Right cardiac atrium (tissue), 5 donors: ENCODE data around the gene PGAP6. TPM values are rescaled to one million over a fixed set of nuclear protein-coding genes. Genes with fewer than 3 reads are reported as not detected.
"Not testable (repeated sequence)": the region's sequence is repeated elsewhere in the genome, so short reads cannot be mapped to it uniquely, and the experiment has no call there.

Experiments
- ATAC-seq, 2 donors: fragments of 200-7000 bp; cut with Tn5 transposase; one replicate each; pipeline versions ENCODE4 v1.8.0 to v1.9.1; 2020; ENCODE audit warnings: moderate library complexity in 2 of 2, mild to moderate bottlenecking in 1 of 2
- DNase-seq, 3 donors: peaks; one replicate each; pipeline ENCODE4 v3.0.0-alpha.2; 2020
- H3K27ac ChIP-seq: one replicate; pipeline ENCODE4 v1.5.1; 2013; ENCODE audit warnings: mild to moderate bottlenecking, low read length, control low read depth, moderate library complexity
- H3K27me3 ChIP-seq: one replicate; pipeline ENCODE4 v1.6.1; 2013; ENCODE audit not compliant: control insufficient read depth, insufficient read depth
- H3K4me1 ChIP-seq: one replicate; pipeline ENCODE4 v1.6.1; 2013; ENCODE audit warnings: low read length; ENCODE audit not compliant: control insufficient read depth, insufficient read depth
- H3K4me3 ChIP-seq: one replicate; pipeline ENCODE4 v1.5.1; 2013; ENCODE audit warnings: low read length, control low read depth
- H3K9me3 ChIP-seq: one replicate; pipeline ENCODE4 v1.6.1; 2013; ENCODE audit warnings: low read length; ENCODE audit not compliant: control insufficient read depth
- WGBS: extraction: QIAGEN DNeasy Blood & Tissue Kit; methylation state at CpG from one replicate; pipeline ENCODE4 v1.1.7; 2013; 5-methylcytosine and 5-hydroxymethylcytosine counted together
- intact Hi-C, 4 donors: fragments of 100-400 bp; cut with DNase I; formaldehyde crosslinking; loops; one replicate each; pipeline versions ENCODE4 v1.11.0 to v1.14.0; 2022 to 2023
- polyA plus RNA-seq: library from polyadenylated mRNA; stranded (reverse); fragments of 200-250 nt; gene quantifications from one replicate; pipeline ENCODE4 v1.2.3, GENCODE V29; 2013
- total RNA-seq, 4 donors: library from RNA; stranded (reverse); fragmentation: NEBNext Ultra II Directional; extraction: Animal tissue kit (Norgen Biotek cat#: 25700); gene quantifications; one replicate each; pipeline ENCODE4 v1.2.1, GENCODE V29; 2021
- donor health status: healthy with polysubstance abuse.
- donor health status: DM: no; HTN: yes; CAD: no.
- donor health status: DM: no; HTN: no; CAD: no.
- donor health status: DM: no; HTN: yes; CAD: no; lungs with severe emphysema.
- donor health status: DM: yes; HTN: yes; CAD: no.

Gene PGAP6
- total and polyA plus RNA-seq, 5 donors: 28.0 to 39.5 (median 34.0) TPM

DNA sequence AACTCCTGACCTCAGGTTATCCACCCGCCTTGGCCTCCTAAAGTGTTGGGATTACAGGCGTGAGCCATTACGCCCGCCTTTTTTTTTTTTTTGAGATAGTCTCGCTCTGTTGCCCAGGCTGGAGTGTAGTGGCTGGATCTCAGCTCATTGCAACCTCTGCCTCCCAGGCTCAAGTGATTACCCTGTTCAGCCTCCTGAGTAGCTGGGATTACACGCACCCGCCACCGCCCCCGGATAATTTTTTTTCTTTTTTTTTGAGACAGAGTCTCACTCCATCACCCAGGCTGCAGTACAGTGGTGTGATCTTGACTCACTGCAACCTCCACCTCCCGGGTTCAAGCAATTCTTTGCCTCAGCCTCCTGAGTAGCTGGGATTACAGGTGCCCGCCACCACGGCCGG, 40.4 kb upstream of the PGAP6 start:
- H3K27me3 ChIP-seq, DNase-seq, H3K27ac ChIP-seq, ATAC-seq, intact Hi-C loops, H3K9me3 ChIP-seq, H3K4me1 ChIP-seq, H3K4me3 ChIP-seq: not testable (repeated sequence)
- WGBS: 94% methylated on average over 13 of the region's 13 CpGs

DNA sequence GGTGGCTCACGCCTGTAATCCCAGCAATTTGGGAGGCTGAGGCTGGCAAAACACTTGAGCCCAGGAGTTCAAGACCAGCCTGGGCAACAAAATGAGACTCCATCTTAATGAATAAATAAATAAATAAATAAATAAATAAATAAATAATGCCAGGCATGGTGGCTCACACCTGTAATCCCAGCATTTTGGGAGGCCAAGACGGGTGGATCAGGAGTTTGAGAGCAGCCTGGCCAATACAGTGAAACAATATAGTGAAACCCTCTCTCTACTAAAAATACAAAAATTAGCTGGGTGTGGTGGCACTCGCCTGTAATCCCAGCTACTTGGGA, 33.4 kb upstream of the PGAP6 start:
- 97% methylated on average over 3 of the region's 3 CpGs for WGBS
- H3K27ac ChIP-seq, H3K9me3 ChIP-seq, H3K27me3 ChIP-seq, H3K4me3 ChIP-seq, intact Hi-C loops, ATAC-seq, H3K4me1 ChIP-seq: not testable (repeated sequence)
- DNase-seq: peak in 1 of 3 donors; percentile 1

DNA sequence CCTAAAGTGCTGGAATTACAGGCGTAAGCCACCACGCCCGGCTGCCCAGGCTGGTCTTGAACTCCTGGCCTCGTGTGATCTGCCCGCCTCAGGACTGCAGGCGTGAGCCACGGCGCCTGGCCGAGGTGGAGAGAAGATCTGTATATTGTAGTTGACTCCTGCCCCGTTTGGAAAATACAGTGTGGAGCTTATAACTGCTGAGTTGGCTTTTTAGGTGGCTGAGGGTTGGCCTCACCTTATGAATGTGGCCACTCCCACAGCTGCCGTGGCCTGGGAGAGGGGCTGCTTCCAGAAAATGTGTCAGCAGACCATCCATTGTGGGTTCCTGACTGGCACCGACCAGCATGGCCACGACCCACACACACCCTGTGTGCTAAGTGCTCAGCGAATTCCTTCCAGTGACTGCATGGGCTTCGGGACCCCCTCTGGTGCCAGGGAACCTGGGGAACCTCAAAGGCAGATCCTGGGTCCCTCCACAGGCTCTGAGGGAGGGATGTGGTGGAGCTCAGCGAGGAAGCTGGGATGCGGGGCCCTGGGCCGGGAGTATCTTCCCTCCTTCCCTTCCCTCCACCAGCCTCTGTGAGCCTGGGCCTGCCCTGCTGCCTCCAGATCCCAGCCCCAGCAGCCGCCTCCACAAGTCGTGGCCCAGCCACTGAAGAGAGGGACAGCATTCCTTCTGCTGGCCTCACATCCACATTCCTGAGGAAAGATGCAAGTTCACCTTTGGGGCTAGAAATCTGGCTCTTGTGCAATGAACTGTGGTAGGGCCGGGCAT, 32.8 kb upstream of the PGAP6 start:
- Histone ChIP-seq H3K27me3 (no peaks in the 10 kb centered on the region), H3K4me1 (no peaks in the 10 kb centered on the region), H3K9me3 (no peaks in the 10 kb centered on the region), H3K4me3 (no peak overlapping the region), H3K27ac (no peak overlapping the region)
- DNase-seq (peak in 1 of 3 donors; percentile 35), ATAC-seq (no peak)
- intact Hi-C loops: no loop called here
- 87% methylated on average over 21 of the region's 21 CpGs for WGBS

DNA sequence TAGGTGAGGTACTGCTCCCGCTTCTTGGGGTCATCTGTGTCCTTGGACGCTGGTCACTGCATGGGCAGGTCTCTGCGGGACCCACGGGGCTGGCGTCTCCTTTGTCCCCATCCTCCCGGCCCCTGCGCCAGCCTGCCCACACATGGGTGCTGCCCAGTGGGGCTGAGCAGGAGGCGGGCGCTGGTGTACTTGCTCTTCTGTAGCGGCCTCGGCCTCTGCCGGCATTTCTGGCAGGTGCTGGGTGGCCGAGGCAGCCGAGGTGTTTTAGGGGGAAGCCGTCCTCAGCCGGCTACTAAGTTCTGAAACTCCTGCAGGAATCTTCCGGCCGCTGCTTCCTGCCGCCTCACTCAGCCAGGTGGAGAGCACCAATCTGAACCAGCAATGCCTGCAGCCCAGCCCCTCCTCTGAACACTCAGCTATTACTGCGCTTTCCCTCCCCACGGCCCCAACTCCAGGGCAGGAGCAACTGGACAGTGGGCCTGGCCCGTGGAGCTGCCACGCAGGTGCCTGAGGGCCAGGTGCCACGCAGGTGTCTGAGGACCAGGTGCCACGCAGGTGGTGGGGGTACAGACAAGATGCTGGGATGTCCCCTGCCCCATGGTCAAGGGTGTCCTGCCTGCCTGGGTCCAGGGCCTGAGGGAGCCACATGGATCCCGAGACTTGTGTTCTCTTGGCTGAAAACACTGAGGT, 29.9 kb upstream of the PGAP6 start:
- ATAC-seq: peak in 1 of 2 donors; percentile 23

DNA sequence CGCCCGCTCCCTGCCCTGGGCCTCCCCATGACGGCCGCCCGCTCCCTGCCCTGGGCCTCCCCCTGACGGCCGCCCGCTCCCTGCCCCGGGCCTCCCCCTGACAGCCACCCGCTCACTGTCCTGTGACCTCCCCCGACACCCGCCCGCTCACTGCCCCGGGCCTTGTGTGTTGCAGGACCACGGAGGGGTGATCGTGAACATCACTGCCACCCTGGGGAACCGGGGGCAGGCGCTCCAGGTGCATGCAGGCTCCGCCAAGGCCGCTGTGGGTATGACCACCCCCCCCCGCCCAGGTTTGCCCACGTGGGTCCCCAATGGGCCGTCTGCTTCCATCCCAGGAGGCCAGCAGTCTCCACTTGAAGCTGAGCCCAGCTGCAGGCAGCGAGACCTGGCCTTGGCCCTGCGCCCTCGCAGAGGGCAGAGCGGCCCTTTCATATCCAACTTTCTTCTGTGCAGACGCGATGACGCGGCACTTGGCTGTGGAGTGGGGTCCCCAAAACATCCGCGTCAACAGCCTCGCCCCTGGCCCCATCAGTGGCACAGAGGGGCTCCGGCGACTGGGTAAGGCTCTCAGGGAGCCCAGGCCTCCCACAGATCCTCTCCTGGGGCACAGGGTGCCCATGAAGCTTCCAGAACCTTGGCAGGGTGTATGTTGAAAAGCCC, 28.9 kb upstream of the PGAP6 start:
- intact Hi-C loops: no loop called here
- ATAC-seq: no peak
- no peaks in the 10 kb centered on the region for H3K27me3 ChIP-seq
- no peaks in the 10 kb centered on the region for H3K4me1 ChIP-seq
- 93% methylated on average over 36 of the region's 36 CpGs for WGBS
- no peak for DNase-seq
- no peaks in the 10 kb centered on the region for H3K9me3 ChIP-seq
- no peak overlapping the region for H3K27ac ChIP-seq
- no peak overlapping the region for H3K4me3 ChIP-seq

More for the DNA sequence above, 29.9 kb upstream of the PGAP6 start:
- Histone ChIP-seq H3K27ac (no peak overlapping the region), H3K4me3 (no peak overlapping the region), H3K4me1 (no peaks in the 10 kb centered on the region), H3K27me3 (no peaks in the 10 kb centered on the region), H3K9me3 (no peaks in the 10 kb centered on the region)
- intact Hi-C loops: no loop called here
- DNase-seq: no peak
- WGBS: 94% methylated on average over 26 of the region's 26 CpGs

DNA sequence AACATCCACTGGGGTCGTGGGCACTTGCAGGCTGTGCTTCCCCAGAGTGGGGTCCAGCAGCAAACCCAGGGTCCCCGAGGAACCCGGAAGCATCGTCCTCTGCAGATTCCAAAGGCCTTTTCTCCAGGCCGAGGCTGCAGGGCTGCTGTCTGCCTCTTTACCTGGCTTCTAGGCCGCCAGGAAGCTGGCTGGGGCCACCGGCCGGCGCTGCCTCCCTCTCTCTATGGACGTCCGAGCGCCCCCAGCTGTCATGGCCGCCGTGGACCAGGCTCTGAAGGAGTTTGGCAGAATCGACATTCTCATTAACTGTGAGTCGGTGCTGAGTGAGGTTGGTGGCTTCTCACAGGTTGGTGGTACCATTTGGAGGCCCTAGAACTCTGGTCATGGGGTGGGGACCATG, 25.5 kb upstream of the PGAP6 start:
- WGBS: 88% methylated on average over 16 of the region's 16 CpGs
- DNase-seq: no peak
- ATAC-seq: no peak
- intact Hi-C loops: no loop called here
- no peaks in the 10 kb centered on the region for H3K4me1 ChIP-seq
- H3K9me3 ChIP-seq: no peaks in the 10 kb centered on the region
- H3K4me3 ChIP-seq: no peak overlapping the region
- H3K27ac ChIP-seq: no peak overlapping the region
- H3K27me3 ChIP-seq: no peaks in the 10 kb centered on the region

DNA sequence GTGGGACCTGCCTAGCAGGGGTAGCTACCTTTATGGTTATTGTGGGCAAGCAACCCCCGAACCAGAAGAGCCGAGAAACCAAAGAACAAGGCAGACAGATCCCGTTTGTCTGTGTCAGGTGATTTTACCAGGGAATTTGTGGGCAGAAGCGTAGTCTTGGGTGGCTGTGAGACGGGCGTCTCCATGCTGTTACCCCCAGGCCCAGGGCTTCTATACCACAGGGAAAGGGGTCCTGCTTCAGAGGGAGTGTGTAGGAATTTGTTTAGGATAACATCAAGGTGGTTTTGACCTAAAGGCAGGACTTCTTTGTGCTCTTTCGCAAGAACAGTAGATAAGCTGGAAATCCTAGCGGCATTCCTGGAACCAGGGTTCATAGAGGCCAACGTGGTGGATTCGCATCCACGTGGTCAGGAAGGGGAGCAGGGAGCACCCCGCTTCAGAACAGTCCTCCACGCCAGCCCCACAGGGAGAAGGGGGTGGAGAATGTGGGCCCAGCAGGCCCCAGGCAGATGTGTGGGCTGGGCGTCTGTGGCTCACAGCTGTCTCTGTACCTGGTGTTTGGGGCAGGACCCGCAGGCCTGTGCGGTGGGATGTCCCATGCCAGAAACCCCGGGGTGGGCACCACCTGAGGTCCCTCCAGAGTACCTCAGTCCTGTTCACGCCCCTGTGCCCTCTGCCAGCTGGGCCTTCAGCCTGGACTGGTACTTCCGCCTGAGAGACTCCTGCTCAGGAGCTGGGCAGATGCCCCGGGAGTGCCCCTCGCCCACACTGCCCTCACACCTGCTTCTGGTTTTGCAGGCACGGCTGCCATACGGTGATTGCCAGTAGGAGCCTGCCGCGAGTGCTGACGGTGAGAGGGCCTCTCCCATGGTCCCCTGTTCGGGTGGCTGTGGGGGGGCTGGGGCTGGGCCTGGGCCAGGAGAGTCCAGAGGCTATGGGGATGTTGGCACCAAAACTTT, 24.0 kb upstream of the PGAP6 start:
- ATAC-seq (no peak), DNase-seq (peak in 1 of 3 donors; percentile 57)
- intact Hi-C loops: no loop called here
- no peak overlapping the region for H3K27ac ChIP-seq
- no peak overlapping the region for H3K4me3 ChIP-seq
- 90% methylated on average over 27 of the region's 27 CpGs for WGBS
- no peaks in the 10 kb centered on the region for H3K4me1 ChIP-seq
- H3K9me3 ChIP-seq: no peaks in the 10 kb centered on the region
- no peaks in the 10 kb centered on the region for H3K27me3 ChIP-seq

DNA sequence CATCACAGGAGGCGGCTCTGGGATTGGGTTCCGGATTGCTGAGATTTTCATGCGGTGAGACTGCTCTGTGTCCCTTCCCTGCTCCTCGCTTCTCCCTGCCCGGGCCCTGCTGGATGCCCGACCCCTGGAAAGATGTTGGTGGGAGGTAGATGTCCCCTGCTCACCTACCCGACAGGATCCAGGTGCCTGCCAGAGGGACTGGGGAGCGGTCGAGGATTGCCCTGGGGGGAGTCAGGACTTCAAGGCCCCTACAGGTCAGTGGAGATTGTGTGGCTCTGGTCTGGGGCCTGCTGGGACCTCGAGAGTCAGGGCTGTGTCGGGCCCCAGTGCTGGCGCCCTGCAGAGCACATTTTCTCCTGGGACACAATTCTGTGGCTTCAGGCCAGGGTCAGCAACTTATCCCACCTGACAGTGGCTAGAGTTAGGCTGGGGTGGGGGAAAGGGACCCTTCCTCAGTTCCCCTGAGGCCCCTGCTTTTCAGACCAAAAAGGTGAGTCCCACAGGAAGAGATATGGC, 23.3 kb upstream of the PGAP6 start:
- Histone ChIP-seq H3K4me3 (no peak overlapping the region), H3K4me1 (no peaks in the 10 kb centered on the region), H3K27ac (no peak overlapping the region), H3K27me3 (no peaks in the 10 kb centered on the region), H3K9me3 (no peaks in the 10 kb centered on the region)
- ATAC-seq (no peak), DNase-seq (no peak)
- 92% methylated on average over 12 of the region's 12 CpGs for WGBS
- intact Hi-C loops: no loop called here

DNA sequence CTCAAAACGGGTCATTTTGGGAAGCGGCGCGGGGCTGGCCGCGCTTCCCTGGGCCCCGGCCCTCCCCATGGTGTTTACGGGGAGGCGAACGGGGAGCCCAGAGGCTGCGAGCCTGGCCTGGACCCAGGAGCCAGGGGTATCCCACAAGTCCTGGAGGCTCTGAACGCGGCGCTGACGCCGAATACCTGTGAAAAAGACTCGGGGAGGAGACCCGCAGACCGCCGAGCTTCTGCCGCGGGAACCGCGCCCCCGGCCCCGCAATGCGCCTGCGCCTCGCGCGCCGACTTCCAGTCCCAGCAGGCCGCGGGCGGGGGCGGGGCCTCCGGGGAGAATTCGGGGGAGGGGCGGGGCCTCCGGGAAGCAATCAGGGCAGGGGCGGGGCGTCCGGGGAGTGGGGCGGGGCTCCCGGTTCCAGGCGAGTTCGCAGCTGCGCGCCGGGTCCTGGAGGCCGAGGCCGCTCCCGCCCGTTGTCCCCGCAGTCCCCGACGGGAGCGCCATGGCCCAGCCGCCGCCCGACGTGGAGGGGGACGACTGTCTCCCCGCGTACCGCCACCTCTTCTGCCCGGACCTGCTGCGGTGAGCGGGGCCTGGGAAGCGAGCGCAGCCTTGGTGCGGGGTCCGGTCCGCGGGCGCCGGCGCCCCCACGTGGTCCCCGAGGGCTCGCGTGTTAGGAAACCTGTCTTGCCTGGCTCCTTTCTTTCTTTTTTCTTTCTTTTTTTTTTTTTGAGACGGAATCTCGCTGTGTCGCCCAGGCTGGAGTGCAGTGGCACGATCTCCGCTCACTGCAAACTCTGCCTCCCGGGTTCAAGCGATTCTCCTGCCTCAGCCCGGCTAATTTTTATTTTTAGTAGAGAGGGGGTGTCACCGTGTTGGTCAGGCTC, 19.9 kb upstream of the PGAP6 start, which contains the start of gene DECR2:
Gene DECR2 (plus strand): TSS at position 418 of the 881 bp plus-strand sequence. CDS start 79 bp downstream, at position 497.
- DNase-seq (peak; percentile 96 to 99 (median 99)), ATAC-seq (peak; percentile 91 to 93)
- intact Hi-C loops: no loop called here
- H3K4me1 ChIP-seq: no peaks in the 10 kb centered on the region
- no peaks in the 10 kb centered on the region for H3K9me3 ChIP-seq
- no peaks in the 10 kb centered on the region for H3K27me3 ChIP-seq
- peak within 1 kb of the TSS; percentile 82 for H3K4me3 ChIP-seq
- H3K27ac ChIP-seq: peak within 1 kb of the TSS; percentile 94
- under 1% methylated on average over 91 of the region's 91 CpGs for WGBS
